K562 (cell line): ENCODE results near the gene MKNK2. TPM values are rescaled to one million over a fixed set of nuclear protein-coding genes. Genes with fewer than 3 reads are reported as not detected.

Source experiments
- AFF4 ChIP-seq: sonication (generic); formaldehyde crosslinking; IDR thresholded peaks from 2 replicates; pipeline ENCODE4 v1.8.0; 2023; ENCODE audit warnings: mild to moderate bottlenecking, missing genetic modification reagents
- ATF1 ChIP-seq, 2 experiments: fragments of 450-650 bp in 1 of 2; IDR thresholded peaks; 2 replicates each; pipeline ENCODE4 v1.6.1; 2016; ENCODE audit warnings: missing compliant biosample characterization in 1 of 2, missing genetic modification characterization in 1 of 2
- CBX1 ChIP-seq: sonication (generic); IDR thresholded peaks from 2 replicates; pipeline ENCODE4 v1.6.1; 2016; ENCODE audit warnings: antibody characterized with exemption, low read depth, mild to moderate bottlenecking
- EP400 ChIP-seq: fragments of 450-650 bp; IDR thresholded peaks from 2 replicates; pipeline ENCODE4 v1.6.1; 2017; ENCODE audit warnings: antibody characterized with exemption, mild to moderate bottlenecking, moderate library complexity
- GABPB1 ChIP-seq: sonication (generic); formaldehyde crosslinking; IDR thresholded peaks from 2 replicates; pipeline ENCODE4 v1.8.0; 2022; ENCODE audit warnings: mild to moderate bottlenecking, missing genetic modification reagents
- GATAD2A ChIP-seq: fragments of 450-650 bp; IDR thresholded peaks from 2 replicates; pipeline ENCODE4 v1.6.1; 2017
- HDAC1 ChIP-seq, 2 experiments: fragments of 450-650 bp; IDR thresholded peaks; 2 replicates each; pipeline ENCODE4 v1.6.1; 2016 to 2017; ENCODE audit warnings: inconsistent platforms in 1 of 2, mild to moderate bottlenecking in 1 of 2, moderate library complexity in 1 of 2
- HDGF ChIP-seq: fragments of 450-650 bp; IDR thresholded peaks from 2 replicates; pipeline ENCODE4 v1.6.1; 2016
- HMG20A ChIP-seq: fragments of 450-650 bp; formaldehyde crosslinking; conservative IDR thresholded peaks from 2 replicates; pipeline ENCODE4 v1.4.0; 2020; ENCODE audit warnings: mild to moderate bottlenecking, mixed read lengths
- NUFIP1 ChIP-seq: fragments of 450-650 bp; IDR thresholded peaks from 2 replicates; pipeline ENCODE4 v1.6.1; 2018; ENCODE audit not compliant: partially characterized antibody
- RCOR1 ChIP-seq, 2 experiments: IDR thresholded peaks; 2 replicates each; pipeline ENCODE4 v1.6.1; 2012; ENCODE audit warnings: low read depth in 2 of 2, low read length in 2 of 2, borderline replicate concordance in 1 of 2, improper control_type of control experiment in 1 of 2
- SIN3A ChIP-seq, 2 experiments: fragments of 150-350 bp in 1 of 2; IDR thresholded peaks; 2 replicates each; pipeline ENCODE4 v1.6.1; 2011 to 2016; ENCODE audit warnings: borderline replicate concordance in 2 of 2, low read depth in 2 of 2, low read length in 2 of 2, mild to moderate bottlenecking in 2 of 2, moderate library complexity in 2 of 2; ENCODE audit not compliant: control insufficient read depth in 1 of 2
- TFE3 ChIP-seq: fragments of 450-650 bp; formaldehyde crosslinking; IDR thresholded peaks from 2 replicates; pipeline ENCODE4 v1.4.0; 2020; ENCODE audit warnings: mild to moderate bottlenecking, mixed read lengths
- THAP7 ChIP-seq: fragments of 250-450 bp; sonication (Bioruptor Pico); IDR thresholded peaks from 2 replicates; pipeline ENCODE4 v1.5.0; 2021
- XRCC3 ChIP-seq: fragments of 450-650 bp; IDR thresholded peaks from 2 replicates; pipeline ENCODE4 v1.6.1; 2017; ENCODE audit warnings: mild to moderate bottlenecking, moderate library complexity
- ZFX ChIP-seq: sonication (generic); formaldehyde crosslinking; IDR thresholded peaks from 2 replicates; pipeline ENCODE4 v1.8.0; 2022; ENCODE audit warnings: mild to moderate bottlenecking, missing genetic modification reagents, moderate library complexity
- ZNF134 ChIP-seq: fragments of 250-450 bp; sonication (Bioruptor Pico); conservative IDR thresholded peaks from 2 replicates; pipeline ENCODE4 v1.4.0; 2020
- ZNF212 ChIP-seq: fragments of 450-650 bp; formaldehyde crosslinking; IDR thresholded peaks from 2 replicates; pipeline ENCODE4 v1.4.0; 2020; ENCODE audit warnings: mild to moderate bottlenecking
- ZNF512 ChIP-seq: IDR thresholded peaks from 2 replicates; pipeline ENCODE4 v1.6.1; 2016; ENCODE audit warnings: missing genetic modification characterization, missing compliant biosample characterization
- ZNF57 ChIP-seq: fragments of 450-650 bp; formaldehyde crosslinking; IDR thresholded peaks from 2 replicates; pipeline ENCODE4 v1.4.0; 2020; ENCODE audit warnings: mild to moderate bottlenecking, moderate library complexity
- polyA plus RNA-seq, 8 experiments: library from polyadenylated mRNA; depleted of rRNA in 4 of 8; stranded (reverse) in 5 of 8; unstranded in 3 of 8; fragments of >200 nt; fragmentation: Nextera tagmentation in 2 of 8; fragmentation: Illumina TruSeq in 1 of 8; extraction: Ambion mirVana in 2 of 8; extraction: Trizol in 1 of 8; gene quantifications; 2 replicates each; pipeline versions ENCODE4 v1.2.1 to v1.2.3, GENCODE V29; 2011 to 2014; ENCODE audit warnings: inconsistent platforms in 1 of 8, missing spikeins in 1 of 8
- total RNA-seq, 7 experiments: library from RNA; depleted of rRNA in 6 of 7; stranded (reverse); fragments of >200 nt in 6 of 7; fragmentation: Illumina TruSeq in 2 of 7; extraction: Trizol in 2 of 7; gene quantifications; 2 replicates each; pipeline versions ENCODE4 v1.2.1 to v1.2.3, GENCODE V29; 2011 to 2021; ENCODE audit warnings: low replicate concordance in 1 of 7

Gene MKNK2
- total and polyA plus RNA-seq, 9 of the 15 experiments (the other 6 are each of a cell fraction or from before 2014, with no cell fraction given): 5.1 to 191 (median 51.9) TPM

- TF ChIP-seq RCOR1 (IDR thresholded peaks at IDR 0.05; ENCODE audit: borderline replicate concordance in 1 of 2, low read depth in 2 of 2, low read length in 2 of 2) (0 out of 4 replicates have a peak, but pooled peaks of 1 of the 2 experiments have one; percentile 42), THAP7 (CRISPR knock-in tag) (peak; percentile 90; the same call in 1 of the 2 replicates), ZNF57 (peak; percentile 77), ZNF512 (tag) (no peak), ZNF212 (no peak), HDAC1 (IDR thresholded peaks at IDR 0.05) (peak in 1 of 2 experiments; percentile 65; a peak in 1 of 4 replicates), HMG20A (no peak), NUFIP1 (peak; percentile 19), GABPB1 (CRISPR knock-in tag) (peak; percentile 80), CBX1 (peak; percentile 67), XRCC3 (no peak), HDGF (no peak), ZNF134 (CRISPR knock-in tag) (peak; percentile 9), EP400 (peak; percentile 100), SIN3A (IDR thresholded peaks at IDR 0.05; ENCODE audit: borderline replicate concordance in 2 of 2, control insufficient read depth in 1 of 2, low read depth in 2 of 2, low read length in 2 of 2) (0 out of 4 replicates have a peak, but pooled peaks of 1 of the 2 experiments have one; percentile 43), TFE3 (CRISPR knock-in tag) (no peak), ATF1 (CRISPR knock-in tag; IDR thresholded peaks at IDR 0.05) (no peak), ATF1 (tag; IDR thresholded peaks at IDR 0.05) (peak; percentile 78), ZFX (CRISPR knock-in tag) (peak; percentile 95), GATAD2A (peak; percentile 69), AFF4 (CRISPR knock-in tag) (peak; percentile 95)
Observed at GRCh38 chr19:2059422-2060201, 8.6 kb upstream of the MKNK2 start (continued).
